ENCODE measurements around the gene TPK1.

DNA sequence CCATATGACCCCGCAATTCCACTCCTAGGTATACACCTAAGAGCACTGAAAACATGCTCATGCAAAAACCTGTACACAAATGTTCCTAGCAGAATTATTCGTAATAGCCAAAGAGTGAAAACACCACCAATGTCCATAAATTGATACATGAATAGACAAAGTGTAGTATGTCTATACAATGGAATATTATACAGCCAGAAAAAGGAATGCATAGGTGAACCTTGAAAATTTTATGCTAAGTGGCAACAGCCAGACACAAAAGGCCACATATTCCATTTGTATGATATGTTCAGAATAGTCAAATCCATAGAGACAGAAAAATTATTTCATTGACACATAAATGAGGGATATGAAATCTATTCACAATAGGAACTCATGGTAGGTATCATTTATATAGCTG lies 351.4 kb downstream of the TPK1 start:
- no peak for TF ChIP-seq POLR2A (IDR thresholded peaks at IDR 0.05; ENCODE audit: extremely low read depth, insufficient read length)
- TF ChIP-seq, protein P1, sequence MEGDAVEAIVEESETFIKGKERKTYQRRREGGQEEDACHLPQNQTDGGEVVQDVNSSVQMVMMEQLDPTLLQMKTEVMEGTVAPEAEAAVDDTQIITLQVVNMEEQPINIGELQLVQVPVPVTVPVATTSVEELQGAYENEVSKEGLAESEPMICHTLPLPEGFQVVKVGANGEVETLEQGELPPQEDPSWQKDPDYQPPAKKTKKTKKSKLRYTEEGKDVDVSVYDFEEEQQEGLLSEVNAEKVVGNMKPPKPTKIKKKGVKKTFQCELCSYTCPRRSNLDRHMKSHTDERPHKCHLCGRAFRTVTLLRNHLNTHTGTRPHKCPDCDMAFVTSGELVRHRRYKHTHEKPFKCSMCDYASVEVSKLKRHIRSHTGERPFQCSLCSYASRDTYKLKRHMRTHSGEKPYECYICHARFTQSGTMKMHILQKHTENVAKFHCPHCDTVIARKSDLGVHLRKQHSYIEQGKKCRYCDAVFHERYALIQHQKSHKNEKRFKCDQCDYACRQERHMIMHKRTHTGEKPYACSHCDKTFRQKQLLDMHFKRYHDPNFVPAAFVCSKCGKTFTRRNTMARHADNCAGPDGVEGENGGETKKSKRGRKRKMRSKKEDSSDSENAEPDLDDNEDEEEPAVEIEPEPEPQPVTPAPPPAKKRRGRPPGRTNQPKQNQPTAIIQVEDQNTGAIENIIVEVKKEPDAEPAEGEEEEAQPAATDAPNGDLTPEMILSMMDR (IDR thresholded peaks at IDR 0.05; ENCODE audit: low read depth, low read length), result no peak
- no peak for TF ChIP-seq MYC (IDR thresholded peaks at IDR 0.05; ENCODE audit: low read depth, low read length)
- no peak for TF ChIP-seq MAX (IDR thresholded peaks at IDR 0.05; ENCODE audit: low read depth, low read length)

All from NB4 (cell line).